WTC11 (cell line): ENCODE data around the gene GFY. TPM values are rescaled to one million over a fixed set of nuclear protein-coding genes. Genes with fewer than 3 reads are reported as not detected.

Experiments
- ATAC-seq: fragments of 200-7000 bp; cut with Tn5 transposase; 2 replicates; pipeline ENCODE4 v1.10.0; 2021; ENCODE audit warnings: mild to moderate bottlenecking, moderate library complexity
- CTCF ChIA-PET: fragments of 300-600 bp; sonication (Branson Sonifier 250); formaldehyde crosslinking; loops from one replicate; lab custom pipeline; 2021; ENCODE audit warnings: antibody characterized with exemption; lab: Charles Lee
- POLR2A ChIA-PET: fragments of 350-600 bp; sonication (Branson Sonifier 250); formaldehyde crosslinking; loops from one replicate; lab custom pipeline; 2021; ENCODE audit warnings: antibody characterized with exemption; lab: Charles Lee
- DNase-seq: peaks from one replicate; pipeline ENCODE4 v3.0.0; 2021; ENCODE audit warnings: low spot score
- H3K27ac Mint-ChIP-seq: 2 replicates; pipeline ENCODE4 v1.8.0; 2021; ENCODE audit warnings: mixed read lengths
- H3K27me3 Mint-ChIP-seq: 2 replicates; pipeline ENCODE4 v1.8.0; 2021; ENCODE audit warnings: low read depth, mild to moderate bottlenecking, moderate library complexity, mixed read lengths
- H3K36me3 Mint-ChIP-seq: 2 replicates; pipeline ENCODE4 v1.8.0; 2021; ENCODE audit warnings: mixed read lengths
- H3K4me1 Mint-ChIP-seq: 2 replicates; pipeline ENCODE4 v1.8.0; 2022; ENCODE audit warnings: mixed read lengths
- H3K4me3 Mint-ChIP-seq: 2 replicates; pipeline ENCODE4 v1.8.0; 2021; ENCODE audit warnings: mild to moderate bottlenecking, moderate library complexity, mixed read lengths
- H3K9me3 Mint-ChIP-seq: 2 replicates; pipeline ENCODE4 v1.8.0; 2021; ENCODE audit warnings: mixed read lengths
- ATF1 ChIP-seq: sonication (generic); formaldehyde crosslinking; IDR thresholded peaks from 2 replicates; pipeline ENCODE4 v1.8.1; 2023; ENCODE audit warnings: mild to moderate bottlenecking, moderate library complexity, missing genetic modification reagents
- CTCF ChIP-seq: fragments of 200-600 bp; IDR thresholded peaks from 2 replicates; pipeline ENCODE4 v1.8.0; 2022; ENCODE audit warnings: antibody characterized with exemption
- E2F1 ChIP-seq: sonication (generic); formaldehyde crosslinking; IDR thresholded peaks from 2 replicates; pipeline ENCODE4 v1.8.0; 2022; ENCODE audit warnings: mild to moderate bottlenecking, missing genetic modification reagents
- ESRRA ChIP-seq: sonication (generic); formaldehyde crosslinking; IDR thresholded peaks from 2 replicates; pipeline ENCODE4 v1.8.1; 2022; ENCODE audit warnings: mild to moderate bottlenecking, missing genetic modification reagents, borderline replicate concordance
- ETV6 ChIP-seq: sonication (generic); formaldehyde crosslinking; IDR thresholded peaks from 2 replicates; pipeline ENCODE4 v1.8.1; 2022; ENCODE audit warnings: mild to moderate bottlenecking, missing genetic modification reagents
- HMGXB4 ChIP-seq: sonication (generic); formaldehyde crosslinking; IDR thresholded peaks from 2 replicates; pipeline ENCODE4 v1.8.1; 2023; ENCODE audit warnings: mild to moderate bottlenecking, moderate library complexity, missing genetic modification reagents
- MAX ChIP-seq: sonication (generic); formaldehyde crosslinking; IDR thresholded peaks from 2 replicates; pipeline ENCODE4 v1.8.0; 2022; ENCODE audit warnings: mild to moderate bottlenecking, missing genetic modification reagents
- MLX ChIP-seq: sonication (generic); formaldehyde crosslinking; IDR thresholded peaks from 2 replicates; pipeline ENCODE4 v1.8.1; 2023; ENCODE audit warnings: mild to moderate bottlenecking, missing genetic modification reagents, moderate library complexity
- MYBL2 ChIP-seq: sonication (generic); formaldehyde crosslinking; IDR thresholded peaks from 2 replicates; pipeline ENCODE4 v1.8.1; 2023; ENCODE audit warnings: mild to moderate bottlenecking, moderate library complexity, missing genetic modification reagents
- NFATC4 ChIP-seq: fragments of 250-450 bp; sonication (Bioruptor Pico); IDR thresholded peaks from 2 replicates; pipeline ENCODE4 v1.9.0; 2021; ENCODE audit warnings: mild to moderate bottlenecking
- NFE2L1 ChIP-seq: sonication (generic); formaldehyde crosslinking; IDR thresholded peaks from 2 replicates; pipeline ENCODE4 v1.8.1; 2023; ENCODE audit warnings: missing genetic modification reagents
- NR2C2 ChIP-seq: sonication (generic); formaldehyde crosslinking; IDR thresholded peaks from 2 replicates; pipeline ENCODE4 v1.8.0; 2022; ENCODE audit warnings: mild to moderate bottlenecking, missing genetic modification reagents
- PREB ChIP-seq: sonication (generic); formaldehyde crosslinking; IDR thresholded peaks from 2 replicates; pipeline ENCODE4 v1.8.1; 2022; ENCODE audit warnings: mild to moderate bottlenecking, missing genetic modification reagents, moderate library complexity, borderline replicate concordance
- RELA ChIP-seq: sonication (generic); formaldehyde crosslinking; IDR thresholded peaks from 2 replicates; pipeline ENCODE4 v1.8.1; 2022; ENCODE audit warnings: missing genetic modification reagents, mild to moderate bottlenecking, borderline replicate concordance
- SMAD4 ChIP-seq: sonication (generic); formaldehyde crosslinking; IDR thresholded peaks from 2 replicates; pipeline ENCODE4 v1.8.0; 2022; ENCODE audit warnings: mild to moderate bottlenecking, missing genetic modification reagents
- TEAD4 ChIP-seq: sonication (generic); formaldehyde crosslinking; IDR thresholded peaks from 2 replicates; pipeline ENCODE4 v1.8.0; 2022; ENCODE audit warnings: mild to moderate bottlenecking, missing genetic modification reagents
- USF1 ChIP-seq: sonication (generic); formaldehyde crosslinking; IDR thresholded peaks from 2 replicates; pipeline ENCODE4 v1.8.0; 2022; ENCODE audit warnings: mild to moderate bottlenecking, missing genetic modification reagents
- USF2 ChIP-seq: sonication (generic); formaldehyde crosslinking; IDR thresholded peaks from 2 replicates; pipeline ENCODE4 v1.8.1; 2023; ENCODE audit warnings: mild to moderate bottlenecking, missing genetic modification reagents, moderate library complexity
- ZMAT4 ChIP-seq: fragments of 250-450 bp; sonication (Bioruptor Pico); IDR thresholded peaks from 2 replicates; pipeline ENCODE4 v1.9.0; 2021; ENCODE audit warnings: mild to moderate bottlenecking
- ZNF121 ChIP-seq: sonication (generic); formaldehyde crosslinking; IDR thresholded peaks from 2 replicates; pipeline ENCODE4 v1.8.0; 2023; ENCODE audit warnings: missing genetic modification reagents
- ZNF263 ChIP-seq: sonication (generic); formaldehyde crosslinking; IDR thresholded peaks from 2 replicates; pipeline ENCODE4 v1.8.1; 2022; ENCODE audit warnings: low read depth, mild to moderate bottlenecking, moderate library complexity, missing genetic modification reagents
- ZNF416 ChIP-seq: fragments of 250-450 bp; sonication (Bioruptor Pico); IDR thresholded peaks from 2 replicates; pipeline ENCODE4 v1.9.0; 2021; ENCODE audit warnings: mild to moderate bottlenecking, inconsistent platforms
- ZNF423 ChIP-seq: fragments of 250-450 bp; sonication (Bioruptor Pico); IDR thresholded peaks from 2 replicates; pipeline ENCODE4 v2.1.2; 2022; ENCODE audit warnings: mild to moderate bottlenecking, moderate library complexity
- ZNF671 ChIP-seq: fragments of 250-450 bp; sonication (Bioruptor Pico); IDR thresholded peaks from 2 replicates; pipeline ENCODE4 v1.8.0; 2021; ENCODE audit warnings: mild to moderate bottlenecking
- total RNA-seq: library from RNA; stranded (reverse); gene quantifications from 3 replicates; pipeline ENCODE4 v1.2.3, GENCODE V29; 2021

The GFY gene
- total RNA-seq, 1 experiment from 2014 or later = 0.87 TPM

- ATAC-seq (no peak), DNase-seq (no peak)
- TF ChIP-seq RELA (CRISPR knock-in tag) = no peak
- TF ChIP-seq NFE2L1 (CRISPR knock-in tag) = peak; percentile 41; the same call in 1 of the 2 replicates
- no peak for TF ChIP-seq MLX
- TF ChIP-seq ZNF416 (CRISPR knock-in tag) = no peak
- TF ChIP-seq CTCF = peak; percentile 21; the same call in 1 of the 2 replicates
- TF ChIP-seq USF2 (CRISPR knock-in tag) = peak; percentile 69
- no peak for TF ChIP-seq SMAD4 (CRISPR knock-in tag)
- no peak for TF ChIP-seq ZNF671 (CRISPR knock-in tag)
- TF ChIP-seq MYBL2 (CRISPR knock-in tag) = no peak
- peak; percentile 84 for TF ChIP-seq MAX (CRISPR knock-in tag)
- TF ChIP-seq ZNF263 (CRISPR knock-in tag) = no peak
- no peak for TF ChIP-seq HMGXB4 (CRISPR knock-in tag)
- peak; percentile 57; the same call in 1 of the 2 replicates for TF ChIP-seq USF1 (CRISPR knock-in tag)
- TF ChIP-seq ZMAT4 (CRISPR knock-in tag) = no peak
- ChIA-PET POLR2A (interaction anchor here (1.0 kb wide), 1 partner anchor 9 kb away, joined by 3 read pairs; no protein-coding TSS in a partner anchor), CTCF (interaction anchor here (0.9 to 2.3 kb wide), 7 partner anchors 9 to 68 kb away, joined by 3 to 11 read pairs (median 9); partner anchors contain the start of genes DKKL1 and SLC17A7)
- H3K27me3 Mint-ChIP-seq = peaks cover 98% of the 10 kb centered on the region
- no peak overlapping the region for H3K27ac Mint-ChIP-seq
- peaks cover 58% of the 10 kb centered on the region for H3K4me1 Mint-ChIP-seq
- peaks cover 11% of the 10 kb centered on the region for H3K9me3 Mint-ChIP-seq
- peaks cover 3% of the 10 kb centered on the region; the same call in 1 of the 2 replicates for H3K36me3 Mint-ChIP-seq
- H3K4me3 Mint-ChIP-seq = no peak overlapping the region
Observed at GRCh38 chr19:49430678-49431329, 5.6 kb downstream of the GFY start.

GRCh38 chr19:49431330-49431749 lies 6.2 kb downstream of the GFY start:
- no peak for ATAC-seq
- H3K9me3 Mint-ChIP-seq = peaks cover 11% of the 10 kb centered on the region
- ChIA-PET POLR2A (interaction anchor here (1.0 kb wide), 1 partner anchor 10 kb away, joined by 3 read pairs; no protein-coding TSS in a partner anchor), CTCF (interaction anchor here (0.9 to 1.4 kb wide), 5 partner anchors 9 to 68 kb away, joined by 3 to 10 read pairs (median 5); partner anchors contain the start of gene DKKL1)
- DNase-seq = no peak
- peaks cover 3% of the 10 kb centered on the region; the same call in 1 of the 2 replicates for H3K36me3 Mint-ChIP-seq
- TF ChIP-seq ETV6 (CRISPR knock-in tag) (no peak), E2F1 (CRISPR knock-in tag) (no peak), PREB (no peak), ZNF423 (CRISPR knock-in tag) (no peak), NR2C2 (CRISPR knock-in tag) (no peak), ZNF121 (CRISPR knock-in tag) (no peak), ATF1 (CRISPR knock-in tag) (no peak), TEAD4 (CRISPR knock-in tag) (no peak), ESRRA (CRISPR knock-in tag) (no peak), NFATC4 (CRISPR knock-in tag) (no peak)
- H3K4me1 Mint-ChIP-seq = peaks cover 57% of the 10 kb centered on the region
- H3K4me3 Mint-ChIP-seq = no peak overlapping the region
- H3K27ac Mint-ChIP-seq = no peak overlapping the region
- H3K27me3 Mint-ChIP-seq = peaks cover 98% of the 10 kb centered on the region
